ENCODE measurements around the gene CACNA2D3.

Gene CACNA2D3

GRCh38 chr3:55006244-55006676 lies 883.9 kb downstream of the CACNA2D3 start:
- DNase-seq (ENCODE audit: low read depth) = no peak

- DNase-seq (ENCODE audit: low read depth) = no peak
Observed at GRCh38 chr3:55007971-55008370, 885.6 kb downstream of the CACNA2D3 start.

- no peak for DNase-seq (ENCODE audit: low read depth)
Observed at GRCh38 chr3:55009372-55009771, 887.0 kb downstream of the CACNA2D3 start.

GRCh38 chr3:55012091-55012490 lies 889.7 kb downstream of the CACNA2D3 start:
- DNase-seq (ENCODE audit: low read depth) = no peak

GRCh38 chr3:55013145-55013925 lies 891.0 kb downstream of the CACNA2D3 start:
- no peak for DNase-seq (ENCODE audit: low read depth)

GRCh38 chr3:55014081-55014480 lies 891.7 kb downstream of the CACNA2D3 start:
- DNase-seq (ENCODE audit: low read depth) = no peak

GRCh38 chr3:55014906-55015305 lies 892.6 kb downstream of the CACNA2D3 start:
- DNase-seq (ENCODE audit: low read depth) = no peak

- no peak for DNase-seq (ENCODE audit: low read depth)
Observed at GRCh38 chr3:55017876-55018275, 895.5 kb downstream of the CACNA2D3 start.

GRCh38 chr3:55030938-55031337 lies 908.6 kb downstream of the CACNA2D3 start:
- DNase-seq (ENCODE audit: low read depth) = no peak

- no peak for DNase-seq (ENCODE audit: low read depth)
Observed at GRCh38 chr3:55036883-55037577, 914.7 kb downstream of the CACNA2D3 start.

- no peak for DNase-seq (ENCODE audit: low read depth)
Observed at GRCh38 chr3:55042591-55042990, 920.2 kb downstream of the CACNA2D3 start.

GRCh38 chr3:55044486-55044885 lies 922.1 kb downstream of the CACNA2D3 start:
- no peak for DNase-seq (ENCODE audit: low read depth)

- DNase-seq (ENCODE audit: low read depth) = no peak
Observed at GRCh38 chr3:55059027-55059629, 936.8 kb downstream of the CACNA2D3 start.

- no peak for DNase-seq (ENCODE audit: low read depth)
Observed at GRCh38 chr3:55060896-55061719, 938.8 kb downstream of the CACNA2D3 start.

GRCh38 chr3:55061720-55062034 lies 939.3 kb downstream of the CACNA2D3 start:
- DNase-seq (ENCODE audit: low read depth) = no peak

- DNase-seq (ENCODE audit: low read depth) = no peak
Observed at GRCh38 chr3:55064164-55064563, 941.8 kb downstream of the CACNA2D3 start.

GRCh38 chr3:55065331-55065730 lies 943.0 kb downstream of the CACNA2D3 start:
- DNase-seq (ENCODE audit: low read depth) = no peak

GRCh38 chr3:55066551-55067047 lies 944.2 kb downstream of the CACNA2D3 start:
- no peak for DNase-seq (ENCODE audit: low read depth)

GRCh38 chr3:55069950-55070349 lies 947.6 kb downstream of the CACNA2D3 start:
- DNase-seq (ENCODE audit: low read depth) = no peak

GRCh38 chr3:55074796-55075195 lies 952.4 kb downstream of the CACNA2D3 start:
- no peak for DNase-seq (ENCODE audit: low read depth)

GRCh38 chr3:55075846-55076245 lies 953.5 kb downstream of the CACNA2D3 start:
- no peak for DNase-seq (ENCODE audit: low read depth)

GRCh38 chr3:55077726-55078125 lies 955.4 kb downstream of the CACNA2D3 start:
- DNase-seq (ENCODE audit: low read depth) = no peak
